ENCODE data around the gene AKAP11. TPM values are rescaled to one million over a fixed set of nuclear protein-coding genes. Genes with fewer than 3 reads are reported as not detected.
A peak's percentile ranks its signal among the peaks of the same experiment; 100 is the strongest.

Gene AKAP11
- total and polyA plus RNA-seq, 9 of the 15 experiments (the other 6 are each of a cell fraction or from before 2014, with no cell fraction given) = 2.2 to 31.3 (median 10.9) TPM

- in situ Hi-C loops (cut with MboI) (no loop called here), intact Hi-C loops (cut with micrococcal nuclease) (loop anchor here (10.0 kb wide), 1 partner anchor 164 kb away; no protein-coding TSS in a partner anchor)
- FAIRE-seq (no peak), DNase-seq (ENCODE audit: extremely low read depth in 1 of 4, low spot score in 3 of 4) (no peak), ATAC-seq (no peak)
- no peaks in the 10 kb centered on the region for H3K79me2 ChIP-seq (ENCODE audit: control insufficient read depth, insufficient read depth, low read length)
- POLR2A ChIA-PET = interaction anchor here (1.0 kb wide), 1 partner anchor 12 kb away, joined by 3 read pairs; no protein-coding TSS in a partner anchor
- peaks cover under 1 to 6% of the 10 kb centered on the region in 2 experiments; a peak in 4 of 5 replicates for H3K27me3 ChIP-seq (ENCODE audit: control insufficient read depth in 2 of 2, insufficient read depth in 2 of 2, low read length in 2 of 2)
- no peak overlapping the region for H3K4me2 ChIP-seq (ENCODE audit: insufficient read depth, low read length)
- no peaks in the 10 kb centered on the region for H4K20me1 ChIP-seq (replicated peaks; ENCODE audit: control insufficient read depth, insufficient read depth, low read length)
- H3K9me1 ChIP-seq (ENCODE audit: control insufficient read depth, insufficient read depth, low read length) = no peaks in the 10 kb centered on the region
- H3K9ac ChIP-seq (ENCODE audit: insufficient read depth in 1 of 2, low read depth in 2 of 2, low read length in 2 of 2) = no peak overlapping the region
- H3K9me3 ChIP-seq (replicated peaks; ENCODE audit: control insufficient read depth, insufficient read depth, low read depth, low read length) = no peaks in the 10 kb centered on the region
- no peaks in the 10 kb centered on the region for H3K36me3 ChIP-seq (ENCODE audit: control insufficient read depth, insufficient read depth, low read length)
- H3K27ac ChIP-seq (ENCODE audit: extremely low read depth, low read depth, low read length) = no peak overlapping the region
- no peak overlapping the region for H2AFZ ChIP-seq (ENCODE audit: low read depth, low read length)
- H3K4me1 ChIP-seq (replicated peaks in 1 of 2; ENCODE audit: control insufficient read depth in 2 of 2, insufficient read depth in 2 of 2, low read length in 2 of 2) = no peaks in the 10 kb centered on the region; a peak in 1 of 5 replicates
- H3K4me3 ChIP-seq = no peak overlapping the region
- CTCF ChIA-PET (ENCODE audit: low intra/inter-chr PET ratio) = no interaction called here
- BruUV-seq (replicated peaks) = no TSS peak
- peak; percentile 34; the same call in 1 of the 2 replicates for TF ChIP-seq BACH1 (tag; IDR thresholded peaks at IDR 0.05)
- TF ChIP-seq, protein P1, sequence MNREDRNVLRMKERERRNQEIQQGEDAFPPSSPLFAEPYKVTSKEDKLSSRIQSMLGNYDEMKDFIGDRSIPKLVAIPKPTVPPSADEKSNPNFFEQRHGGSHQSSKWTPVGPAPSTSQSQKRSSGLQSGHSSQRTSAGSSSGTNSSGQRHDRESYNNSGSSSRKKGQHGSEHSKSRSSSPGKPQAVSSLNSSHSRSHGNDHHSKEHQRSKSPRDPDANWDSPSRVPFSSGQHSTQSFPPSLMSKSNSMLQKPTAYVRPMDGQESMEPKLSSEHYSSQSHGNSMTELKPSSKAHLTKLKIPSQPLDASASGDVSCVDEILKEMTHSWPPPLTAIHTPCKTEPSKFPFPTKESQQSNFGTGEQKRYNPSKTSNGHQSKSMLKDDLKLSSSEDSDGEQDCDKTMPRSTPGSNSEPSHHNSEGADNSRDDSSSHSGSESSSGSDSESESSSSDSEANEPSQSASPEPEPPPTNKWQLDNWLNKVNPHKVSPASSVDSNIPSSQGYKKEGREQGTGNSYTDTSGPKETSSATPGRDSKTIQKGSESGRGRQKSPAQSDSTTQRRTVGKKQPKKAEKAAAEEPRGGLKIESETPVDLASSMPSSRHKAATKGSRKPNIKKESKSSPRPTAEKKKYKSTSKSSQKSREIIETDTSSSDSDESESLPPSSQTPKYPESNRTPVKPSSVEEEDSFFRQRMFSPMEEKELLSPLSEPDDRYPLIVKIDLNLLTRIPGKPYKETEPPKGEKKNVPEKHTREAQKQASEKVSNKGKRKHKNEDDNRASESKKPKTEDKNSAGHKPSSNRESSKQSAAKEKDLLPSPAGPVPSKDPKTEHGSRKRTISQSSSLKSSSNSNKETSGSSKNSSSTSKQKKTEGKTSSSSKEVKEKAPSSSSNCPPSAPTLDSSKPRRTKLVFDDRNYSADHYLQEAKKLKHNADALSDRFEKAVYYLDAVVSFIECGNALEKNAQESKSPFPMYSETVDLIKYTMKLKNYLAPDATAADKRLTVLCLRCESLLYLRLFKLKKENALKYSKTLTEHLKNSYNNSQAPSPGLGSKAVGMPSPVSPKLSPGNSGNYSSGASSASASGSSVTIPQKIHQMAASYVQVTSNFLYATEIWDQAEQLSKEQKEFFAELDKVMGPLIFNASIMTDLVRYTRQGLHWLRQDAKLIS (CRISPR knock-in tag; IDR thresholded peaks at IDR 0.05) = no peak
- no peak for TF ChIP-seq SOX6 (IDR thresholded peaks at IDR 0.05)
- peak; percentile 74; the same call in 1 of the 2 replicates for TF ChIP-seq C11orf30 (IDR thresholded peaks at IDR 0.05; ENCODE audit: low read depth)
- no peak for TF ChIP-seq AFF1 (IDR thresholded peaks at IDR 0.05; ENCODE audit: low read depth in 1 of 2, partially characterized antibody in 2 of 2)
- TF ChIP-seq TRIM24 (IDR thresholded peaks at IDR 0.05) = peak; percentile 71 to 83; a peak in 2 of 4 replicates
- TF ChIP-seq, protein P2, sequence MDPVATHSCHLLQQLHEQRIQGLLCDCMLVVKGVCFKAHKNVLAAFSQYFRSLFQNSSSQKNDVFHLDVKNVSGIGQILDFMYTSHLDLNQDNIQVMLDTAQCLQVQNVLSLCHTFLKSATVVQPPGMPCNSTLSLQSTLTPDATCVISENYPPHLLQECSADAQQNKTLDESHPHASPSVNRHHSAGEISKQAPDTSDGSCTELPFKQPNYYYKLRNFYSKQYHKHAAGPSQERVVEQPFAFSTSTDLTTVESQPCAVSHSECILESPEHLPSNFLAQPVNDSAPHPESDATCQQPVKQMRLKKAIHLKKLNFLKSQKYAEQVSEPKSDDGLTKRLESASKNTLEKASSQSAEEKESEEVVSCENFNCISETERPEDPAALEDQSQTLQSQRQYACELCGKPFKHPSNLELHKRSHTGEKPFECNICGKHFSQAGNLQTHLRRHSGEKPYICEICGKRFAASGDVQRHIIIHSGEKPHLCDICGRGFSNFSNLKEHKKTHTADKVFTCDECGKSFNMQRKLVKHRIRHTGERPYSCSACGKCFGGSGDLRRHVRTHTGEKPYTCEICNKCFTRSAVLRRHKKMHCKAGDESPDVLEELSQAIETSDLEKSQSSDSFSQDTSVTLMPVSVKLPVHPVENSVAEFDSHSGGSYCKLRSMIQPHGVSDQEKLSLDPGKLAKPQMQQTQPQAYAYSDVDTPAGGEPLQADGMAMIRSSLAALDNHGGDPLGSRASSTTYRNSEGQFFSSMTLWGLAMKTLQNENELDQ (CRISPR knock-in tag; IDR thresholded peaks at IDR 0.05; ENCODE audit: borderline replicate concordance) = no peak
- peak; percentile 46 for TF ChIP-seq NFE2 (IDR thresholded peaks at IDR 0.05; ENCODE audit: low read depth)
- TF ChIP-seq, protein P3, sequence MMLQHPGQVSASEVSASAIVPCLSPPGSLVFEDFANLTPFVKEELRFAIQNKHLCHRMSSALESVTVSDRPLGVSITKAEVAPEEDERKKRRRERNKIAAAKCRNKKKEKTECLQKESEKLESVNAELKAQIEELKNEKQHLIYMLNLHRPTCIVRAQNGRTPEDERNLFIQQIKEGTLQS (IDR thresholded peaks at IDR 0.05) = peak; percentile 70
- TF ChIP-seq, protein P3 (CRISPR knock-in tag; conservative IDR thresholded peaks at IDR 0.05) = no peak
- no peak for TF ChIP-seq ZNF239 (CRISPR knock-in tag; IDR thresholded peaks at IDR 0.05)
- no peak for TF ChIP-seq ZNF133 (CRISPR knock-in tag; IDR thresholded peaks at IDR 0.05)
Measured at GRCh38 chr13:42331009-42331408, 59.1 kb downstream of the AKAP11 start.

Data from K562 (cell line).